Upper lobe of left lung (tissue), 4 donors: ENCODE data around the gene SVIL.

Experiments
- CTCF ChIP-seq, 6 experiments: fragments of 450-650 bp in 4 of 6; fragments of 200-600 bp in 2 of 6; sonication (generic) in 2 of 6; IDR thresholded peaks; one replicate each; pipeline ENCODE4 v1.5.1; 2016 to 2019; ENCODE audit warnings: antibody characterized with exemption in 6 of 6
- POLR2A ChIP-seq, 4 donors: fragments of 450-650 bp; IDR thresholded peaks; one replicate each; pipeline ENCODE4 v1.5.1; 2016 to 2017; ENCODE audit warnings: antibody characterized with exemption in 4 of 4, mild to moderate bottlenecking in 2 of 4

- TF ChIP-seq POLR2A (IDR thresholded peaks at IDR 0.05) (no peak), CTCF (IDR thresholded peaks at IDR 0.05) (no peak)
These were observed 105.6 kb downstream of the SVIL start for GRCh38 chr10:29529146-29529545.
